Astrocyte of the cerebellum (primary cell): ENCODE data around the gene CCM2.

ENCODE experiments used
- DNase-seq: peaks from one replicate; pipeline ENCODE4 v3.0.0-alpha.2; 2011; ENCODE audit warnings: low read depth
- H3K4me3 ChIP-seq: 2 replicates; pipeline ENCODE4 v1.5.1; 2011; ENCODE audit warnings: mild to moderate bottlenecking, low read depth, low read length, moderate library complexity
- CTCF ChIP-seq: IDR thresholded peaks from 2 replicates; pipeline ENCODE4 v1.5.1; 2012; ENCODE audit warnings: low read length, low read depth, moderate library complexity, mild to moderate bottlenecking; ENCODE audit errors: missing control alignments
- in situ Hi-C: cut with HindIII; loops from 2 replicates; pipeline ENCODE4 v1.10.0; 2017; ENCODE audit warnings: low sequenced_read_pairs

CCM2 gene

GRCh38 chr7:45035371-45035770 is 35.4 kb downstream of the CCM2 start:
- DNase-seq = no peak
- no peak overlapping the region for H3K4me3 ChIP-seq
- in situ Hi-C loops = no loop called here
- TF ChIP-seq CTCF = no peak

GRCh38 chr7:45035893-45036292 is 35.9 kb downstream of the CCM2 start:
- DNase-seq = no peak
- TF ChIP-seq CTCF = no peak
- in situ Hi-C loops = no loop called here
- H3K4me3 ChIP-seq = no peak overlapping the region

GRCh38 chr7:45036317-45036716 is 36.3 kb downstream of the CCM2 start:
- no peak for DNase-seq
- no peak for TF ChIP-seq CTCF
- H3K4me3 ChIP-seq = no peak overlapping the region
- in situ Hi-C loops = no loop called here

- in situ Hi-C loops = no loop called here
- DNase-seq = no peak
- no peak overlapping the region for H3K4me3 ChIP-seq
- TF ChIP-seq CTCF = no peak
Observed at GRCh38 chr7:45036796-45037195, 36.8 kb downstream of the CCM2 start.

GRCh38 chr7:45037876-45038275 is 37.9 kb downstream of the CCM2 start:
- in situ Hi-C loops = no loop called here
- DNase-seq = no peak
- H3K4me3 ChIP-seq = no peak overlapping the region
- no peak for TF ChIP-seq CTCF

GRCh38 chr7:45039106-45039505 is 39.1 kb downstream of the CCM2 start:
- no peak overlapping the region for H3K4me3 ChIP-seq
- in situ Hi-C loops = no loop called here
- DNase-seq = no peak
- TF ChIP-seq CTCF = no peak

GRCh38 chr7:45044338-45044737 is 44.3 kb downstream of the CCM2 start:
- in situ Hi-C loops = no loop called here
- H3K4me3 ChIP-seq = no peak overlapping the region
- DNase-seq = no peak
- no peak for TF ChIP-seq CTCF
